ENCODE results near the gene RORC.

- no peak for TF ChIP-seq POLR2A (IDR thresholded peaks at IDR 0.05; ENCODE audit: extremely low read depth, insufficient read length)
- TF ChIP-seq CTCF (IDR thresholded peaks at IDR 0.05; ENCODE audit: low read depth, low read length) = no peak
- TF ChIP-seq MYC (IDR thresholded peaks at IDR 0.05; ENCODE audit: low read depth, low read length) = no peak
These were observed 20.4 kb downstream of the RORC start for GRCh38 chr1:151811181-151811580.
